Effector memory CD8-positive, alpha-beta T cell (primary cell): ENCODE data around the gene GJC2.

Experiments used
- ATAC-seq: fragments of 150-1000 bp; cut with Tn5 transposase; replicated peaks from 2 replicates; pipeline ENCODE4 v1.10.0; 2021; ENCODE audit warnings: mild to moderate bottlenecking, moderate library complexity
- DNase-seq, 3 experiments: peaks; one replicate each; pipeline ENCODE4 v3.0.0; 2021
- H3K27ac Mint-ChIP-seq, 2 donors: one replicate each; pipeline ENCODE4 v1.8.0; 2022; ENCODE audit warnings: mild to moderate bottlenecking in 2 of 2, mixed read lengths in 2 of 2, moderate library complexity in 2 of 2
- H3K27me3 Mint-ChIP-seq, 2 donors: one replicate each; pipeline ENCODE4 v1.8.0; 2022; ENCODE audit warnings: mixed read lengths in 2 of 2
- H3K36me3 Mint-ChIP-seq: one replicate; pipeline ENCODE4 v1.8.0; 2022; ENCODE audit warnings: mild to moderate bottlenecking, moderate library complexity, mixed read lengths; ENCODE audit not compliant: insufficient read depth
- H3K4me1 Mint-ChIP-seq, 2 donors: one replicate each; pipeline ENCODE4 v1.8.0; 2022; ENCODE audit warnings: low read depth in 2 of 2, mixed read lengths in 2 of 2
- H3K4me3 Mint-ChIP-seq, 2 donors: one replicate each; pipeline ENCODE4 v1.8.0; 2022; ENCODE audit warnings: mild to moderate bottlenecking in 2 of 2, mixed read lengths in 2 of 2, moderate library complexity in 2 of 2
- H3K9me3 Mint-ChIP-seq, 2 donors: one replicate each; pipeline ENCODE4 v1.8.0; 2022; ENCODE audit warnings: mixed read lengths in 2 of 2

The GJC2 gene

DNA sequence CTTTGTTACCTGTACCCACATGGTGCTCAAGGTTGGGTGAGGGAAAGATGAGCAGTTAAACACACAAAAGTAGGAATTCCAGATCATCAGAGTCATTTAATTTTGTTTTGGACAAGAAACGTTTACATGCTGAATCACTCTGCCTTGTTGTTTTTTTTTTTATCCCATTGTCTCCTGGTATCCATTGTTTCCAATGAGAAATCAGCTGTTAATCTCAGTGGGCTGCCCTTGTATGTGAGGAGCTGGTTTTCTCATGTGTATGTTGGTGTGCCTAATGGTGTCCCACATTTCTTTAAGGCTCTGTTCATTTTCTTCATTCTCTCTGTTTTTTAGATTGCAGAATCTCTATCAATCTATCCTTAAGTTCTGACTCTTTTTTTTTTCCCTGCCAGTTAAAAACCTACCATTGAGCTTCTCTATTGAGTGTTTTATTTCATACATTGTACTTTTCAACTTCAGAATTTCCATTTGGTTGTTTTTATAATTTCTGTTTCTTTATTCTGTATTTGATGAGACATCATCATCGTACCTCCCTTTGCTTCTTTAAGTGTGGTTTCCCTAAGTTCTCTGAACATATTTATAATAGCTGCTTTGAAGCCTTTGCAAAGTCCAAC lies 49.4 kb downstream of the GJC2 start:
- H3K4me1 Mint-ChIP-seq, result no peaks in the 10 kb centered on the region
- ATAC-seq, result no peak
- no peak overlapping the region for H3K27ac Mint-ChIP-seq
- no peaks in the 10 kb centered on the region for H3K27me3 Mint-ChIP-seq
- H3K36me3 Mint-ChIP-seq, result peaks cover 12% of the 10 kb centered on the region
- no peak for DNase-seq
- peaks cover 6 to 11% of the 10 kb centered on the region in 2 donors for H3K9me3 Mint-ChIP-seq
- no peak overlapping the region for H3K4me3 Mint-ChIP-seq

DNA sequence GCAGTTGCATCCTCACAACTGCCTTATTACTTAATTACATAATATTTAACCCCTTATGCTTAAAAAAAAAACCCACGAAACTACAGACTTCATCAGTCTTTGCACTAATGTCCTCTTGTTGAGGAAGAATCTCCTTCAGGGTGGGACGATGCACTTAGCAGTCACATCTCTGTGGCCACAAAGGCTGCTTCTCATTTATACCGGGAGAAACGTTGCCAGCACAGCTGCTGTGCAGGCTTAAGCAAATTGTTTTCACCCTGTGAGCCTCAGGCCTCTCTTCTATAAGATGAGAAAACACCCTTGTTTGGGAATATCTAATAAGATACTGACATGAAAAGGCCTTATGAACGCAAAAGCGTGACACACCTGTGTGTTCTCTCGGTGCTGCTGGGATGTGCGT lies 55.2 kb downstream of the GJC2 start:
- DNase-seq (no peak), ATAC-seq (no peak)
- Mint-ChIP-seq H3K9me3 (no peaks in the 10 kb centered on the region), H3K4me3 (no peak overlapping the region), H3K36me3 (peaks cover 3% of the 10 kb centered on the region), H3K27me3 (no peaks in the 10 kb centered on the region), H3K4me1 (no peaks in the 10 kb centered on the region), H3K27ac (no peak overlapping the region)

DNA sequence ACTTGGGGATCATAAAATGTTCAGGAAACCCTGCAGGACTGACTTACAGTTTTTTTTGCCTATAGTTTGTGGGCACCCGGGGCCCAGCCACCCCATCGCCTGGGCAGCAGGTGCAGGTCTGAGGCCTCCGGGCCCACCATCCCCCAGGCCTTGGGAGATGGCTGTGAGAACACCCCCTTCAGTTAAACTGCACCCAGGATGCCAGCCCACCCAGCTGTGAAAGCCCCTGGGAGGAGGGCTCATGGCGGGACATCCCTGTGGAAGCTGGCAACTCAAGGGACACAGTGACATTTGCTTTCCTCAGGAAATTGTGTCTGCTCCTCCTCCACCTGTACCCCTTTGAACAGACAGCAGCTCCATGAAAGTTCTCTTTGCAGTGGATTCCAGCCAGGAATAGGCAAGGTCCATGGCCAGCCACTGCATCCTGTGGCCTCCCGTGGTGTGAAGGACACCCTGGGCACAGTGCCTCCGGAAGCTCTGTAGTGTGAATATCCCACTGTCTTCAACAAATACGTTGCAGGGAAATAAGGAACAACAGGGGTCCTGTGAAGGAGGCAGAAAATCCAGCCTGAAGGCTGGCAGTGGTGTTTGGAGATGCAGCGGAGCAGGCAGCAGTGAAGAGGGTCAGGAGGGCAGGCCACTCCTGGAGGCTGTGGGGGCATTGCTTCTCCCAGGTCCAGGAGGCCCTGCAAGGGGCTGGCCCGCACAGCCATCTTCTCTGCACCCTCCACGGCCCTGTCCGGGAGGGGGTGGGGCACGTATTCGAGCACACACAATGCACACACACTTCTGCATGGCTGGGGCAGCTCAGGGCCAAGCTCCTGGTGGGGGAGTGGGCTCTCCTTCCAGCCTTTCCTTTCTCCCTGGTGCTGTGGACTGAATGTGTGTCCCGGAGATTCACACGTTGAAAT lies 56.1 kb downstream of the GJC2 start:
- DNase-seq, result no peak
- no peak overlapping the region for H3K27ac Mint-ChIP-seq
- no peaks in the 10 kb centered on the region for H3K4me1 Mint-ChIP-seq
- no peaks in the 10 kb centered on the region for H3K9me3 Mint-ChIP-seq
- peaks cover 3% of the 10 kb centered on the region for H3K36me3 Mint-ChIP-seq
- H3K27me3 Mint-ChIP-seq, result no peaks in the 10 kb centered on the region
- ATAC-seq, result no peak
- H3K4me3 Mint-ChIP-seq, result no peak overlapping the region

DNA sequence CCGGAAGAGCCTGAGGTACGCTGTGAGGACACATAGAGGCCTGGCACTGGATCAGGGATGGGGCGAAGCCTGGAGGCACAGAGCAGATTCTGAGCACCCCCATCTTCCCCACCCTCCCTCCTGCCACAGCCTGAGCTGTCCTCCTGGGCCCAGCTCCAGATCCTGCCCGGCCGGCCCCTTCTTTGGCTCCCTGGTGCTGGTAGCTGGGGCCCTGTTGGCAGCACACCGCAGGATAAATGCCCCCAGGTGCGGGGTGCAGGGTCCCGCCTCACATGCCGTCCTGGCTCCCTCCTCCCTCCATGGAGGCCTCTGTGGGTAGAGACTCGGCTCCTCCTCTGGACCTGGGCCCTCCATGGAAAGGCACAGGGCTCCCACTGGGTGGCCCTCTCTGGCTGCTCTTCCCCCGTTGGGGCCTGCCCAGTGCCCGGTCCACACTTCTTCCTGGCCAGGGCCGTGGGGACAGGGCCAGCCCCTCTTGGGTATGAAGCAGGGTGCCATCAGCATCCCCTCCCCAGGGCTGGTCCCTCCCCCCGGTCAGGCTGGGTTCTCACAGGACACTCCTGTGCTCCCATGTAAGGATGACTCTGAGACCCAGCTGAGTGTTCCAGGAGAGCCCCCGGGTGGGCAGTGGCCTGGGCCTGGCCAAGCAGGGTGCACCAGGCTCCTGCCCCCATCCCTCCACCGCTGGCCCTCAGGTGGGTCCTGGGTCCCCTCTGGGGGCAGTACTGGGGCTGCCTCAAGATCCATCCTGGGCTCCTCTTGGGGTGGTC lies 57.0 kb downstream of the GJC2 start:
- Mint-ChIP-seq H3K4me3 (no peak overlapping the region), H3K4me1 (no peaks in the 10 kb centered on the region), H3K27me3 (no peaks in the 10 kb centered on the region), H3K9me3 (no peaks in the 10 kb centered on the region), H3K27ac (no peak overlapping the region), H3K36me3 (peaks cover 3% of the 10 kb centered on the region)
- ATAC-seq (no peak), DNase-seq (no peak)

DNA sequence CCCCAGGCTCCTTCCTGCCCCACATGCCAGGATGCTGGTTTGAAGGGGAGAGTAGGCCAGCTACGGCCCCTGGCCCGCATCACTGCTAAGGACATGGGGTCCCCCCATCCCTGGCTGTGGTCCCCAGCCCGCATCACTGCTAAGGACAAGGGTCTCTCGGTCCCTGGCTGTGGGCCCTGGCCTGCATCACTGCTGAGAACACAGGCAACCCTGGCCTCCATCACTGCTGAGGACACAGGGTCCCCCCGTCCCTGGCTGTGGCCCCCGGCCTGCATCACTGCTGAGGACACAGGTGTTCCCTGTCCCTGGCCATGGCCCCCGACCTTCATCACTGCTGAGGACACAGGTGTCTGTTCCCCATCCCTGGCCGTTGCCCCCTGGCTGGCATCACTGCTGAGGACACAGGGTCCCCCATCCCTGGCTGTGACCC lies 57.7 kb downstream of the GJC2 start:
- H3K9me3 Mint-ChIP-seq, result no peaks in the 10 kb centered on the region
- H3K27ac Mint-ChIP-seq, result no peak overlapping the region
- no peaks in the 10 kb centered on the region for H3K27me3 Mint-ChIP-seq
- no peaks in the 10 kb centered on the region for H3K4me1 Mint-ChIP-seq
- no peak for DNase-seq
- no peak overlapping the region for H3K4me3 Mint-ChIP-seq
- no peak for ATAC-seq
- peaks cover 3% of the 10 kb centered on the region for H3K36me3 Mint-ChIP-seq

DNA sequence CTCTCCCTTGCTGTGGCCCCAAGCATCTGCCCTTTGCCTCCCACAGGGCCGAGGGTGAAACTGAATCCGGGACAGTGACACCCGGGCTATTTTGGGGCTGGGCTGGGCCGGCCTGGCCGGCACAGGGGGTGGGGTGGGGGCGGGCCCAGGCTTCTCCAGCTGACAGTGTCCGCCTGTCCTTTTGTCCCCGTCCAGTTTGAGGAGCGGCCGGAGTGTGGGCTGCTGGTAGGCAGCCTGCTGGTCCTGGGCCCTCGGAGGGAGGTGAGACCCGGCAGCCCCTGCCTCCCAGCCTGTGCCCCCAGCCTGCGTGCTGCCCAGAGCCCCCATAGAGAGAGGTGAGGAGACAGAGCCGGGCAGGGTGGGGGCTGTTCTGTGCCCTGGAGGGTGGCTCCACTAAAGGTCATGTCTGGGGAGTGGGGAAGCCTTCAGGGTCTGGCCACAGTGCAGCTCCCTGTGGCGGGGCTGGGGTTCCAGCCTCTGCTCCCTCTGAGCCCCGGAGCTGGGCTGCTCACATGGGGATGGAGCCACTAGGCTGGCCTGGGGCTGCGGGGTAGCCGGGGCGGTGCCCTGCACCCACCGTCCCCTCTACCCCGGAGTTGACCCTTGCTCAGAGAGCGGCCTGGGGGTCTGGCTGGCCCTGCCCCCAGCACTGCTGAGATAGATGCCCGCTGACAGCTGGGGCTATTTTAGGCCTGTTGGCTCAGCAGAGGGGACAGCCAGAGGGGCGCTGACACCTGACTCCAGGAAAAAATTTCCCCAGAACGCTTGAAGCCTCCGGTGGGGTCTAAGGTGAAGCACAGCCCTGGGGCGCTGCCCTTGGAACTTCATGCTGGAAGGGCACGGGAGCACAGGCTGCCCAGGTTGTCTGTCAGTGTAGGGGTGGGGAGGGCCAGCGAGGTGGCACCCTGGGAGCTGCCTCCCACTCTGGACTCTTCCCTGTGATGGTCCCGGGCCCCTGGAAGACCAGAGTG lies 58.4 kb downstream of the GJC2 start, which contains the start of gene OBSCN:
OBSCN (plus strand) TSS at position 194 of the 971 bp plus-strand sequence. CDS start 3,740 bp downstream, outside the sequence.
- no peak within 1 kb of the TSS for H3K27ac Mint-ChIP-seq
- H3K9me3 Mint-ChIP-seq, result no peaks in the 10 kb centered on the region
- peaks cover 3% of the 10 kb centered on the region for H3K36me3 Mint-ChIP-seq
- ATAC-seq, result no peak
- DNase-seq, result no peak
- no peak within 1 kb of the TSS for H3K4me3 Mint-ChIP-seq
- H3K4me1 Mint-ChIP-seq, result peaks cover 0 to 1% of the 10 kb centered on the region in 2 donors
- H3K27me3 Mint-ChIP-seq, result no peaks in the 10 kb centered on the region

DNA sequence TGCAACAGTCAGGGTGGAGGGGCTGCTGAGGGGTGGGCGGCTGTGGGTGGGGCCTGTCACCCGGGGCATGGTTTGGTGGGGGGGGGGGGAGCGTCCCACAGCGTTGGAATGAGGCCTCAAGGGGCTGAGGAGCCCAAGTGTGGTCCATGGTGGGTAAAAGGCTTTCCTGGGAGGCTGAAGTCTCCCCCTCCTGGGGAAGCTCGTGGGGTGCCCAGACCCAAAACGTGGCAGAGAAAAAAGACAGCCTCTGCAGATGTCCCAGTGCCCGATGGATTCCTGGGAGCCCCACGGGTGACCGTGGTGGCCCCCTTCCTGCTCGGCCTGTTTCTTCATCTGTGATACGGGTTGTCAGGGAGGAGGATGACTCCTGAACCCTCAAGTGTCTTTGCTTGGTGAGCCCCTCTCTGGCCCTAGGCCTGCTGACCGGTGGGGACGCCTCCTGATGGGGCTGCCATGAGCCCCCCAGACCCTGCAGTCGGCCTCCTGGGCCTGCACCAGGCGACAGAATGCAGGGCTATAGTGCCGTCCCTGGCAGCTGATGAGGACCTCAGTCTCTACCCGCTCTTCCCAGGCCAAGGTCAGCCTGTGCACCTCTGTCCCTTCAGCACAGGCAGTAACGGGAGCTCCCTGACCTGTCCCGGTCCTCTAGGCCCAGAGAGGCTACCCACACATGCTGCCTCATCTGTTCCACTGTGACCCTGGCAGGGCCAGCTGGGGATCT lies 59.3 kb downstream of the GJC2 start:
- DNase-seq (no peak), ATAC-seq (no peak)
- no peaks in the 10 kb centered on the region for H3K9me3 Mint-ChIP-seq
- H3K27ac Mint-ChIP-seq, result no peak overlapping the region
- no peak overlapping the region for H3K4me3 Mint-ChIP-seq
- no peaks in the 10 kb centered on the region for H3K36me3 Mint-ChIP-seq
- H3K4me1 Mint-ChIP-seq, result peaks cover 3 to 5% of the 10 kb centered on the region in 2 donors
- no peaks in the 10 kb centered on the region for H3K27me3 Mint-ChIP-seq
